Measurements from ENCODE around the gene FARS2.

DNA sequence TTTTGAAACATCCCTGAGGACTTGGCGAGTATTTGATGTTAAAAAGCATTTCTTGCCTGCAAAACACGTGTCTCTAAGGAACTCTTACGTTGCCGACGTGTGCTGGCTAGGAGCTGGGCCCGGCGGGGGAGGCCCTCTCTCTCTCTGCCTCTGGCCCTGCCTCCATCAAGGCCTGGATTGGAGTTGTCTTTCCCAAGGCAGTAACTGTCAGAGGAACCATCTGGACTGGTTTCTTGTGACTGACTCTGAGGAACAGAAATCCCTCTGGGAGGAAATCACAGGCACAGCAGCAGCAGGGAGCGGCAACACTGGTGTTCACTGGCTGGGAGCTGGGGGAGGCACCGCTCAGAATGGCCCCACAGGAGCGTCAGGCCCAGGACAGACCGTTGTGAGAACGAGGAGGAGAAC lies 501.3 kb downstream of the FARS2 start:
- TF ChIP-seq POLR2AphosphoS5 (IDR thresholded peaks at IDR 0.05), result no peak
- TF ChIP-seq, protein P1, sequence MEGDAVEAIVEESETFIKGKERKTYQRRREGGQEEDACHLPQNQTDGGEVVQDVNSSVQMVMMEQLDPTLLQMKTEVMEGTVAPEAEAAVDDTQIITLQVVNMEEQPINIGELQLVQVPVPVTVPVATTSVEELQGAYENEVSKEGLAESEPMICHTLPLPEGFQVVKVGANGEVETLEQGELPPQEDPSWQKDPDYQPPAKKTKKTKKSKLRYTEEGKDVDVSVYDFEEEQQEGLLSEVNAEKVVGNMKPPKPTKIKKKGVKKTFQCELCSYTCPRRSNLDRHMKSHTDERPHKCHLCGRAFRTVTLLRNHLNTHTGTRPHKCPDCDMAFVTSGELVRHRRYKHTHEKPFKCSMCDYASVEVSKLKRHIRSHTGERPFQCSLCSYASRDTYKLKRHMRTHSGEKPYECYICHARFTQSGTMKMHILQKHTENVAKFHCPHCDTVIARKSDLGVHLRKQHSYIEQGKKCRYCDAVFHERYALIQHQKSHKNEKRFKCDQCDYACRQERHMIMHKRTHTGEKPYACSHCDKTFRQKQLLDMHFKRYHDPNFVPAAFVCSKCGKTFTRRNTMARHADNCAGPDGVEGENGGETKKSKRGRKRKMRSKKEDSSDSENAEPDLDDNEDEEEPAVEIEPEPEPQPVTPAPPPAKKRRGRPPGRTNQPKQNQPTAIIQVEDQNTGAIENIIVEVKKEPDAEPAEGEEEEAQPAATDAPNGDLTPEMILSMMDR (IDR thresholded peaks at IDR 0.05; ENCODE audit: poor library complexity, severe bottlenecking), result no peak
